HG03066 (cell line): ENCODE results near the gene UBE2G1.
A peak's percentile ranks its signal among the peaks of the same experiment; 100 is the strongest.
"Not testable (repeated sequence)": the region's sequence is repeated elsewhere in the genome, so short reads cannot be mapped to it uniquely, and the experiment has no call there.

Experiments
- ATAC-seq: cut with Tn5 transposase; IDR thresholded peaks from one replicate; pipeline ENCODE4 v1.9.1; 2021; ENCODE audit warnings: low read depth; ENCODE audit not compliant: unreplicated experiment

The UBE2G1 gene

GRCh38 chr17:4366327-4367063, at the start of gene UBE2G1:
TSS of gene UBE2G1 (minus strand) at chr17:4366675. CDS start at chr17:4366316, 359 bp downstream.
- ATAC-seq, result peak; percentile 67

GRCh38 chr17:4412933-4413831, 46.7 kb upstream of the UBE2G1 start:
- ATAC-seq, result peak; percentile 68

DNA sequence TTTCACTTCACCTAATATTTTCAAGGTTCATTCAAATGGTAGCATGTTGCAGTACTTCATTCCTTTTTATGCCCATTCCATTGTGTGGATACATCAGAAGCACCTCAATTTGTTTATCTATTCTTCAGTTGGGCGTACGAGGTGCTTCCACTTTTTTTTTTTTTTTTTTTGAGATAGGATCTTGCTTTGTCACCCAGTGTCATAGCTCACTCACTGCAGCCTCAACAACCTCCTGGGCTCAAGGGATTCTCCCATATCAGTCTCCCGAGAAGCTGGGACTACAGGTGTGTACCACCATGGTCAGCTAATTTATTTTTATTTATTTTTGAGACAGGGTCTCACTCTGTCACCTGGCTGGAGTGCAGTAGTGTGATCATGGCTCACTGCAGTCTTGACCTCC, 44.7 kb upstream of the UBE2G1 start:
- ATAC-seq, result no peak

- ATAC-seq, result no peak
Measured at GRCh38 chr17:4409659-4410058, 43.2 kb upstream of the UBE2G1 start.

GRCh38 chr17:4407851-4408250, 41.4 kb upstream of the UBE2G1 start:
- ATAC-seq, result no peak

DNA sequence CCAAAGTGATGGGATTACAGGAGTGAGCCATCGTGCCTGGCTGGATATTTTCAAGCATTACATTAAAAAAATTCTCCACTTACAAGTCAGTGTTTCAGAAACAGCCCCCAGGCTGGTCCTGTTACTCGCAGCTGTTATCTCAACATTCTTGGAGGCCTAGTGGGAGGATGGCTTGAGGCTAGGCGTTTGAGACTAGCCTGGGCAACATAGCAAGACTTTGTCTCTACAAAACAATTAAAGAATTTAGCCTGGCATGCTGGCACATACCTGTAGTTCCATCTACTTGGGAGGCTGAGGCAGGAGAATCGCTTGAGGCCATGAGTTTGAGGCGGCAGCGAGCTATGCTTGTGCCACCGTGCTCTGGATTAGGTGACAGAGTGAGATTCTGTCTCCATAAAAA, 40.7 kb upstream of the UBE2G1 start:
- no peak for ATAC-seq

- no peak for ATAC-seq
Measured at GRCh38 chr17:4406386-4406785, 39.9 kb upstream of the UBE2G1 start.

DNA sequence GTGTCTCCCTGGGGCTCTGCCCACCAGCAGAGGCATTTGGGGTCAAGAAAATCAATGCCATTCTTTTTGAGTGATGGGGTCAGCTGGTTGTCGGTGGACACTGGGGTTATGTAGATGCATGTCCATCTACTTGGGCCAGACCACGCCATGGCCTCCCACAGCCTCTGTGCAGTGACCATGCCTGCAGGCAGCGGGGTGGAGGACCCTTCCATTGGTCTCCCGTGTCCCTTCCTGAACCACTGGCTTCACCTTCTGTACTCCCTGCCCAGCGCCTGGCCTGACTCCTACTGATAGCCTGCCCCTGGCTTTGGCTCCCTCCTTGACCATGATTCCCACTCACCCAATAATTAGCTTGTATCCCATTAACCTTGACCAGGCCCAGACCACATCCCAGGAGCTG, 39.2 kb upstream of the UBE2G1 start:
- no peak for ATAC-seq

- ATAC-seq, result no peak
Measured at GRCh38 chr17:4405038-4405669, 38.7 kb upstream of the UBE2G1 start.

DNA sequence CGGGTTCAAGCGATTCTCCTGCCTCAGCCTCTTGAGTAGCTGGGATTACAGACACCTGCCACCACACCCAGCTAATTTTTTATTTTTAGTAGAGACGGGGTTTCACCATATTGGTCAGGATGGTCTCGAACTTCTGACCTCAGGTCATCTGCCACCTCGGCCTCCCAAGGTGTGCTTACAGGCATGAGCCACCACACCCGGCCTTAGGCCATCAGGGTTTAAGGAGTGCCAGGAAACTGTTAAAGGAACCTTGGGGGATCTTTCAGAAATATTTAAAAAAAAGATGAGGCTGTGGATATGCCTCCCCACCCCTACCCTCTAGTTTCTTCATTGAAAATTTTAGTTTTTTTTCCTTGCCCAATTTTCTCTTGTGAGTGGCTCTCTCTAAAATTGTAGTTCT, 31.4 kb upstream of the UBE2G1 start:
- no peak for ATAC-seq

- ATAC-seq, result no peak
Measured at GRCh38 chr17:4395111-4395478, 28.6 kb upstream of the UBE2G1 start.

GRCh38 chr17:4394208-4395110, 28.0 kb upstream of the UBE2G1 start:
- ATAC-seq, result no peak

DNA sequence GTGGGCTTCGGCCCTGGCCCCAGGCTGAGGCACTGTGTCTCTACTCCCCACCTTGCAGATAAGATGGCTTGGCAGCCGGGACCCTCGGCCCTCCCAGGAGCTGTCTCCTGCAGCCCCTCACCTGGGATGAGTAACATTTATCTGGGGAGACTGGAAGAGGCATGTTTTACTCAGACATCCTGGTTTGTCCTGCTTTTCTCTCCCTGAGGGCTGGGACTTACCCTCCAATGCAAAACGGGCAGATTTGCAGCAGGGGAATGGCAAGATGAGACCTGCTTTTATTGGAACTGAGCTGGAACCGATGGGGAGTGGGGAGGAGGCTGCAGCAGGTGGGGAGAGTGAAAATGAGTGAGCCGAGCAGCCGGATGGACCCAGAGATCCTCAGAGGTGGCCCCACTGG, 27.3 kb upstream of the UBE2G1 start:
- no peak for ATAC-seq

- no peak for ATAC-seq
Measured at GRCh38 chr17:4389079-4389478, 22.6 kb upstream of the UBE2G1 start.

DNA sequence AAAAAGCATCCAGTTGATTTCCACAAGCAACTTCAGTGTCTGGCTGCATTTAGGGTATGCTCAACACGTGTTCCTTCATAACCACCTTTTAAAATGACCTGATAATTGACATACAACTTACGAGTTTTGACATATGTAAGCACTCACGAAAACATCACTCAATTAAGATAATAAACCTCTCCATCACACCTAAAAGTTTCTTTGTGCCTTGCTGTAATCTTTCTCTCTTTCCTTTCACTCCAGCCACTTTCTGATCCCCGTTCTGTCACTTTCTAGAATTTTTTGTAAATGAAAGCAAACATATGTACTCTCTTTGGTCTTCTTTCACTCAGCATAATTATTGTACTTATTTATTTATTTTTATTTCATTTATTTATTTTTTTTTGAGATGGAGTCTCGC, 20.7 kb upstream of the UBE2G1 start:
- ATAC-seq, result no peak

DNA sequence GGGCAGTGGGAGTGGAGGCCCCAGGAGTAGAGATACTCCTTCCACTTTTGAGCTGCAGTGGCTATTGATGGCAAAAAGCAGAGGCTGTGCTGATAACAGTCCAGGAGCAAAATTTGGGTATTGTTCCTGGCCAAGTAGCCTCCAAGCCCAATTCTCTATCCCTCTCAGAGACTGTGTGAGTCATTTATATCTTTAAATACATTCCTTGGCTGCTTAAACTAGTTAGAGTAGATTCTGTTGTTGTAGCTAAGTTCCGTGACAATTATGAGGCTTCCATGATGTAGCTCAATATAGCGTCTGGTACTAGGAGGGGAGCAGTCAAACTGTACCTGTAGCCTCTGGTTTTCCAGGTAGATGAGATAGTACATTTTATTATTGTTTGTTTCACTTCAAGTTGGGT, 19.9 kb upstream of the UBE2G1 start:
- ATAC-seq, result no peak

DNA sequence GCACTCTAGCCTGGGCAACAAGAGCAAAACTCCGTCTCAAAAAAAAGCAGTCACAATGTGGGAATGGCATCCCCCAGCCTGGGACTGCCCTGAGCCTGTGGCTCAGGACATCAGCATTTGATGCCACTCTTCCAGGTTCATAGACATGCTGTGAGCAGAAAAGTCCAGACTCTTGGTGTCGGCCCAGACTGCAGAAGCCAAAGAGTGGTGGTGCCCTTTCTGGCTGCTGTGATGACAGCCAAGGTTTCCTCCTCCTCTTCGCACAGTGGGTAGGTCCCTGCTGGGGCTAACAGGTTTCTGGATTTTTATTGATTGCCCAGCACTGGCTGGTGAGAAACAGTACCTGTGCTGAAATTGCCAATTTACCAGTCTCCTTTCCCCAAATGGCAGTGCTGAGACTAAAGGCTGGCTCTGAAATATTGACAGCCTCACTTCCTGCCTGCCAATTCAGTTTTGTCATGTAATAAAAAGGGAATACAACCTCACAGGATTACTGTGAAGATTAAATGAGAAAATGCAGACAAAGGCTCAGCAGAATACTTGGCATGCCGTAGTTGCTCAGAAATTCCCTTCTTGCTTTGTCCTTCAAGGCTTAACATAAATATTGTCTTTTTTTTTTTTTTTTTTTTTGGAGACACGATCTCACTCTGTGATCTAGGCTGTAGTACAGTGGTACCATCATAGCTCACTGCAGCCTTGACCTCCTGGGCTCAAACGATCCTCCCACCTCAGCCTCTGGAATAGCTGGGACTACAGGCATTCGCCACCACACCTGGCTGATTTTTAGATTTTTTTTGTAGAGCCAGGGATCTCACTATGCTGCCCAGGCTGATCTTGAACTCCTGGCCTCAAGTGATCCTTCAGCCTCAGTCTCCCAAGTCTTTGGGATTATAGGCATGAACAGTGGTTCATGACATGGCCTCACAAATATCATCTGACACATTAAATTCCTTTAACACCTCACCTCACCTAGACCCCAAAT, 15.5 kb upstream of the UBE2G1 start:
- ATAC-seq, result no peak

GRCh38 chr17:4378626-4379025, 12.2 kb upstream of the UBE2G1 start:
- ATAC-seq, result no peak

- not testable (repeated sequence) for ATAC-seq
Measured at GRCh38 chr17:4377247-4377646, 10.8 kb upstream of the UBE2G1 start.
